Stimulated activated memory B cell treated with anti-CD40 and anti-IgM and Interleukin-4, amounts not matched to agents 10 μg/mL and 1 μg/mL and 100 μg/mL, for 72 hours (primary cell): ENCODE results near the gene CCNG1.
"Not testable (repeated sequence)": the region's sequence is repeated elsewhere in the genome, so short reads cannot be mapped to it uniquely, and the experiment has no call there.

ENCODE experiments used
- ATAC-seq: fragments of 150-1000 bp; cut with Tn5 transposase; 2 replicates; pipeline ENCODE4 v1.10.0; 2021
- H3K27ac Mint-ChIP-seq: one replicate; pipeline ENCODE4 v1.8.0; 2022; ENCODE audit warnings: mild to moderate bottlenecking, mixed read lengths
- H3K27me3 Mint-ChIP-seq: one replicate; pipeline ENCODE4 v1.8.0; 2022; ENCODE audit warnings: mixed read lengths
- H3K36me3 Mint-ChIP-seq: one replicate; pipeline ENCODE4 v1.8.0; 2022; ENCODE audit warnings: mixed read lengths
- H3K4me1 Mint-ChIP-seq: one replicate; pipeline ENCODE4 v1.8.0; 2022; ENCODE audit warnings: mixed read lengths
- H3K4me3 Mint-ChIP-seq: one replicate; pipeline ENCODE4 v1.8.0; 2022; ENCODE audit warnings: mild to moderate bottlenecking, moderate library complexity, mixed read lengths
- H3K9me3 Mint-ChIP-seq: one replicate; pipeline ENCODE4 v1.8.0; 2022; ENCODE audit warnings: mixed read lengths

The CCNG1 gene, protein sequence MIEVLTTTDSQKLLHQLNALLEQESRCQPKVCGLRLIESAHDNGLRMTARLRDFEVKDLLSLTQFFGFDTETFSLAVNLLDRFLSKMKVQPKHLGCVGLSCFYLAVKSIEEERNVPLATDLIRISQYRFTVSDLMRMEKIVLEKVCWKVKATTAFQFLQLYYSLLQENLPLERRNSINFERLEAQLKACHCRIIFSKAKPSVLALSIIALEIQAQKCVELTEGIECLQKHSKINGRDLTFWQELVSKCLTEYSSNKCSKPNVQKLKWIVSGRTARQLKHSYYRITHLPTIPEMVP

DNA sequence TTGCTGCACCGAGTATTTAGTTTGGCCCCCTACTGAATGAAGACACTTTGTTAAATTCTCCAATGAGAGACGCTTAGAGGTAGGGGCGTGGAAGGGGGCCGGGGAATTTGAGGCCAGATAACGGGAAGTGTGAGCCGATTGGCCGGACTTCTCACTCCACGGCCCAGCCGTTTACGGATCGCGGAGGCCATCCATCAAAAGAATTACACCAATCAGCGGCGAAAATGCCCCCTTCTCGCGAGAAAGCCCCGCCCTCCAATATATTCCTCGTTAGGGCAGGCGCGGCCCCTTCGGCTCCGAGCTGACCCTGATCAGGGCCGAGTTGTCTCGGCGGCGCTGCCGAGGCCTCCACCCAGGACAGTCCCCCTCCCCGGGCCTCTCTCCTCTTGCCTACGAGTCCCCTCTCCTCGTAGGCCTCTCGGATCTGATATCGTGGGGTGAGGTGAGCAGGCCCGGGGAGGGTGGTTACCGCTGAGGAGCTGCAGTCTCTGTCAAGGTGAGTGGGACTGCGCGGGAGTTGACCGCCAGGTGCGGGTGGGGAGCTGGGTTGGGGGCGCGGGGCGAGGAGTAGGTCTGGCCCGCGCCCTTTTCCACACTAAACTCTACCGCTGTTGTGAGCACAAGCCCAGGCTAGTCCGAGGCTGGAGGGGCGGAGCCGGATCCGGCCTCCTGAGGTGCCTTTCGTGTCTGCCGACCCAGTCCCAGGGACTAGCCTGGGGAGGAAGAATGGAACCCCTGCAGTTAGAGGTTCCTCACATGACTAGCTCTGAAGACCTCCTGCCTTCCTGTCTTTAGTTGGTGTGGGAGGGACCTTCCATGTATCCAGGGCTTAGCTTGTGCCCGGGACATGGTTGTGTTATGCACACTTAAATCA lies at the start of gene CCNG1:
TSS of gene CCNG1 (plus strand) at position 287 of the 874 bp plus-strand sequence. CDS start 1,662 bp downstream, outside the sequence.
- Mint-ChIP-seq H3K9me3 (no peaks in the 10 kb centered on the region), H3K27me3 (no peaks in the 10 kb centered on the region), H3K4me1 (peaks cover 26% of the 10 kb centered on the region), H3K36me3 (peaks cover 5% of the 10 kb centered on the region), H3K4me3 (peak within 1 kb of the TSS; percentile 85), H3K27ac (peak within 1 kb of the TSS; percentile 83)
- ATAC-seq = peak; percentile 98

DNA sequence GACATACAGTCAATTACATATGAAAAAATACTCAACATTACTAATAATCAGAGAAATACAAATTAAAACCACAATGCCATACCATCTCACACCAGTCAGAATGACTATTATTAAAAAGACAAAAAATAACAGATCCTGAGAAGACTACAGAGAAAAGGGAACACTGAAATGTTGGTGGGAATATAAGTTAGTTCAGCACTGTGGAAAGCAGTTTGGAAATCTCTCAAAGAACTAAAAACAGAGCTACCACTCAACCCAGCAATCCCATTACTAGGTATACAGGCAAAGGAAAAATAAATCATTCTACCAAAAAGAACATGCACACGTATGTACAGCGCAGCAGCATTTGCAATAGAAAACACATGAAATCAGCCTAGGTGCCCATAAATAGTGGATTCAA lies 41.6 kb upstream of the CCNG1 start:
- H3K4me3 Mint-ChIP-seq = no peak overlapping the region
- peaks cover 65% of the 10 kb centered on the region for H3K27me3 Mint-ChIP-seq
- ATAC-seq = no peak
- peaks cover 11% of the 10 kb centered on the region for H3K9me3 Mint-ChIP-seq
- no peak overlapping the region for H3K27ac Mint-ChIP-seq
- no peaks in the 10 kb centered on the region for H3K36me3 Mint-ChIP-seq
- H3K4me1 Mint-ChIP-seq = no peaks in the 10 kb centered on the region

DNA sequence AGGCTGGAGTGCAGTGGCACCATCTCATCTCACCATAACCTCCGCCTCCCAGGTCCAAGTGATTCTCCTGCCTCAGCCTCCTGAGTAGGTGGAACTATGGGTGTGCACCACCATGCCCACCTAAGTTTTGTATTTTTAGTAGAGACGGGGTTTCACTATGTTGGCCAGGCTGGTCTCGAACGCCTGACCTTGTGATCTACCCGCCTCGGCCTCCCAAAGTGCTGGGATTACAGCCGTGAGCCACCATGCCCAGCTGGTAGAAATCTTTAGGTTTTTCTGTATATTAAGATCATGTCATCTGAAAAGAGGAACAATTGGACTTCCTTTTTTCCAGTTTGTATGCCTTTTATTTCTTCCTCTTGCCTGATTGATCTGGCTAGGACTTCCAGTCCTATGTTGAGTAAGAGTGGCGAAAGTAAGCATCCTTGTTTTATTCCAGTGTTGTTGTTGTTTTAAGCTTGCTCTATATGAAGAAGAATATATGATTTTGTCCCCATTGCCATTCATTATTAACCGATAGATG lies 40.5 kb upstream of the CCNG1 start:
- peaks cover 63% of the 10 kb centered on the region for H3K27me3 Mint-ChIP-seq
- not testable (repeated sequence) for H3K9me3 Mint-ChIP-seq, ATAC-seq, H3K4me3 Mint-ChIP-seq, H3K4me1 Mint-ChIP-seq, H3K36me3 Mint-ChIP-seq, H3K27ac Mint-ChIP-seq

DNA sequence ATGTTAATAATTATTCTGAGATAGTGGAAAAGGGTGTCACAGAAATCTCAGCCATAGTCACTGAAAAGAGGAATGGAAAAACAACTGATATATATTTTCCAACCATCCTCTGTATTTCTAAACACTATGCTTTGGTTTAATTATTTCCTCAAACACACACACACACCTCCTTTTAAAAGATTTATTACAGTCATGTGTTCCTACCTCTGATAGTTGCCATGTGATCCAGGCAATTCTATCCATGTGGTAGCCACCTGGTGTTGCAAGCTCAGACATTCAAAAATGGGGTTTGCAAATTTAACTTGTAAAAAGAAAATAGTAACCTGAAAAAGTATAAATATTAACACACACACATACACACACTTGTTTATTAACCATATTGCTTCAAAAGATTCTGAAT lies 40.0 kb upstream of the CCNG1 start:
- H3K27me3 Mint-ChIP-seq = peaks cover 59% of the 10 kb centered on the region
- peaks cover 9% of the 10 kb centered on the region for H3K9me3 Mint-ChIP-seq
- H3K4me1 Mint-ChIP-seq = no peaks in the 10 kb centered on the region
- no peaks in the 10 kb centered on the region for H3K36me3 Mint-ChIP-seq
- no peak for ATAC-seq
- H3K27ac Mint-ChIP-seq = no peak overlapping the region
- no peak overlapping the region for H3K4me3 Mint-ChIP-seq

DNA sequence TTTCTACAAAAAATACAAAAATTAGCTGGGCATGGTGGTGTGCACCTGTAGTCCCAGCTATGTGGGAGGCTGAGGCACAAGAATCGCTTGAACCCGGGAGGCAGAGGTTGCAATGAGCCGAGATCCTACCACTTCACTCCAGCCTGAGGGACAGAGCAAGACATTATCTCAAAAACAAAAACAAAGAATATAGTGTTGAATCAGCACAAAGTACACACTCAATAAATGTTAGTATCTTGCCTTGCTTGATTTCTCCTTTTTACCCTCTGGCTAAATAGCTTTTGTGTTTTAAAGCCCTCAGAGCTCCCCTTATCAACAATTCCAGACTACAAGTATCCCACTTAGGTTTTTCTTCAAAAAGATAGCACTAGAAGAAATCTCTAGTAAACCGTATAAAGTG lies 37.5 kb upstream of the CCNG1 start:
- Mint-ChIP-seq H3K9me3 (no peaks in the 10 kb centered on the region), H3K4me1 (no peaks in the 10 kb centered on the region), H3K4me3 (no peak overlapping the region), H3K27me3 (peaks cover 35% of the 10 kb centered on the region), H3K36me3 (no peaks in the 10 kb centered on the region), H3K27ac (no peak overlapping the region)
- no peak for ATAC-seq

DNA sequence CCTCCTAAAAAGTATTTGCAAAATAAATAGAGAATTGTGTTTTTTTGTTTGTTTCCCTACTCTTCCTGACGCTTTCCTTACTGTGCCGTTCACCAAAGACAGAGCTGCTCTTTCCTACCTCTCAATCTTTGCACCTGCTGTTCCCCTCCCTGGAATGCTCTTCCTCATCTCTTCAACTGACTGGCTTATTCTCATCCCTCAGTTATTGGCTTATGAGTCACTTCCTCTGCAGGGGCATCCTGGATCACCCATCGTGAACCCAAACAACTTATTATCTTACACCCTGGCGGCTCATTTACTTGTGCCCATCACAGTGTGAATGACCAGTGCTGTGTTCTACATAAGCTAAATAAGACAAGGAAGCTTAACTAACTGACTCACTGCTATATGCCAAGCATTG lies 36.1 kb upstream of the CCNG1 start:
- H3K27me3 Mint-ChIP-seq = peaks cover 26% of the 10 kb centered on the region

DNA sequence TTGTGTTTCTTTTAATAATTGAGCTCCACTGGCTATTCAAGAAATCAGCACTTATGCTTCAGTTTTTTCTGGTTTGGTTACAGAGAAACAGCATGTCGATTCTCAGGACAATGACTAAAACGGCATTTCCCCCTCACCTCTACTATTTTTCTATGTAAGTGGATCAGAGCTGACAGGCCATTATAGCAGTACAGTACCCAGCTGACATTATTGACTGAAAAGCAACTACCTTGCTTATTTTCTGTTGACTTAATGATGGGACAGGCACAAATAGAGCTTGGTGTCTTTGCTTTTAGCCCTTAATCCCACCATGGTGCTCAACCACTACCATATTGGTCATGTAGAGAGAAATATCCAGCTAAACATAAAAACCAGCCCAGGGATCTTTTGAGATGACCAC lies 35.4 kb upstream of the CCNG1 start:
- Mint-ChIP-seq H3K4me3 (no peak overlapping the region), H3K36me3 (no peaks in the 10 kb centered on the region), H3K4me1 (no peaks in the 10 kb centered on the region), H3K27ac (no peak overlapping the region), H3K27me3 (peaks cover 26% of the 10 kb centered on the region), H3K9me3 (no peaks in the 10 kb centered on the region)
- ATAC-seq = no peak

More for the DNA sequence above, 36.1 kb upstream of the CCNG1 start:
- Mint-ChIP-seq H3K9me3 (no peaks in the 10 kb centered on the region), H3K4me3 (no peak overlapping the region), H3K36me3 (no peaks in the 10 kb centered on the region), H3K27ac (no peak overlapping the region), H3K4me1 (no peaks in the 10 kb centered on the region)
- ATAC-seq = no peak

DNA sequence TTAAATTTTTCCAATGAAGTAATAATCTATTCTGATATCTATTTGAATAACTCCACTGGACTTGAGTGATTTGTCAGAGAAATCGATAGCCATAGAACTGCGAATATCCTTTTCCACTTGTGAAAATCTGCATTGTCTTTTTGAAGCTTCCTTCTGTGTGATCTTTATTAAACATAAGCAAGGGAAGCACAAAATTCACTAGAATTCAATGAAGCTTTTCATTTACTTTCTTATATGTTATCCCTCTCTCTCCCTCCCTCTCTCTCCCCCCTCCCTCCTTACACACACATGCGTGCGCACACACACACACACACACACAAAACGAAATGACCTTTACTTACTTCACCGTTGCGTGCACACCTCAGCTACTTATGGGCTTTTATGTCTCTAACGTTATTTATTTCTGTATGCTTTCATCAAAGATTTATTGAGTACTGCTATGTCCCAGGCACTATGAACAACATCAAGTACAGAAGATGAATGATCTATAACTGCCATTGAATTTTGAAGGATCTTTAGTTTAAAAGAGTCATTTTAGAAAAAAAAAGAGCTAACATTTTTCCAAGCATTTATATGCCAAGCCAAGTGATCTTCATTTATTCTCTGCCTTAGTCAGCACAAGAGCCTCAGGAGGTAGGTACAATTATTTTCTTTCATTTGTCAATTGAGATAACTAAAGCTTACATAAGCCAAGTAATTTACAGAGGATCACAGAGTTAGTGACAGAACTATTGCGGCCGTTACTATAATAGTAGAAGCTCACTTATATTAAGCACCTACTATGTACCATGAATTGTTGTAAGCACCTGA lies 32.8 kb upstream of the CCNG1 start:
- H3K4me3 Mint-ChIP-seq = no peak overlapping the region
- H3K4me1 Mint-ChIP-seq = no peaks in the 10 kb centered on the region
- H3K27me3 Mint-ChIP-seq = peaks cover 15% of the 10 kb centered on the region
- H3K27ac Mint-ChIP-seq = no peak overlapping the region
- no peaks in the 10 kb centered on the region for H3K9me3 Mint-ChIP-seq
- ATAC-seq = no peak
- no peaks in the 10 kb centered on the region for H3K36me3 Mint-ChIP-seq

DNA sequence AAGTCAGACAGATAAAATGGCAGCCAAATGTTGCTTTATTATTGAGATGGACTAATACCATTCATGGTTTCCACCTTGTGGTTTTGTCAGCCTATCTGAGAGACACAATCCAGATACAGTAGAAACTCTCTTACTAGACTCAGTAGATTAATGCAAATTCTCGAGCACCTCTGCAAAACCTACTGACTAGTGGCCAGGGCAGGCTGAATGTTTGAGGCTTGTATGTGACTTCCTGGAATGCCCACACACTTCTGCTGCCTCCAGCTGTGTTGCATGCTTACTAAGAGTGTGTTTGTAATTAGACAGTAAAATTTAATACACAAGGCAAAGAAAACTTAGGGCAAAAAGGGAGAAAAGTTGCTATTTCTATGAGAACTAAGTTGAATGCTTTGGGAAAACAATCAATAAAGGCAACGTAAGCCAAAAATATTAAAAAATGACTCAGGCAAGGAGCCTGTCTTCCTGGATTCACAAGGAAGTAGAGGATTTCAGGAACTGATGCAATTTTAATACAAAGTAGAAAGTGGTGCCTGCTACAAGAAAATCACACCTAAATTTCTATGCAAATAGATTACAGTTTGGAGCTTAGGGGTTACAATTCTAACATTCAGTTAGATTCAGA lies 30.2 kb upstream of the CCNG1 start:
- peaks cover 4% of the 10 kb centered on the region for H3K27me3 Mint-ChIP-seq
- no peak overlapping the region for H3K4me3 Mint-ChIP-seq
- ATAC-seq = peak; percentile 37
- no peaks in the 10 kb centered on the region for H3K9me3 Mint-ChIP-seq
- no peaks in the 10 kb centered on the region for H3K4me1 Mint-ChIP-seq
- no peak overlapping the region for H3K27ac Mint-ChIP-seq
- no peaks in the 10 kb centered on the region for H3K36me3 Mint-ChIP-seq

DNA sequence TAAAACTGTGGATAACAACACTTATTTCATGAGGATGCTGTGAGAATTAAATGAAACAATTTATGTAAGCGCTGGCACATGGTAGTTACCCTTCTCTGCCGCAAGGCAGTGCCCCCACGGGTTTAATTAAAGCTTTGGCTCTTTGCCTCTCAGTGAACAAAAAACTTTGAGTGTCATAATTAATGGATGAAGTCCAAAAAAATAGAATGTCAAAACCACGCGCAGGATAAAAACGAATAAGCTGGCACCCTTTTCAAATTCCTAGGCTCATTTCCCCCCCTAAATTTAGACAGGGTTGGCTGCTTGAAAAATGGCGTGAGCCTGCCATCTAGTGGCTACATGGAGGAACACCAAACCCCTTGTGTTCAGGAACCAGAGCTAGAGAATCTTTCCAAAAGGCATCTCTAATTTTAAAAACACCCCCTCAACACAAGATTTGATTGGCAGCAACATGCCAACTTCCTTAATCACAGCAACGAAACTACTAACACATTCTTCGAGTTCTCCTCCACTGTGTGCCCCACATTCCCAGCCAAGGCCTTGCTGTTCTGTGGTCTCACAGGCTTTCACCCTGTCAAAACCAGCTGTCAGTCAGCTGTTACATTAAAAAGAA lies 29.0 kb upstream of the CCNG1 start:
- no peaks in the 10 kb centered on the region for H3K9me3 Mint-ChIP-seq
- no peak overlapping the region for H3K4me3 Mint-ChIP-seq
- no peak overlapping the region for H3K27ac Mint-ChIP-seq
- H3K36me3 Mint-ChIP-seq = no peaks in the 10 kb centered on the region
- no peaks in the 10 kb centered on the region for H3K4me1 Mint-ChIP-seq
- H3K27me3 Mint-ChIP-seq = peaks cover 16% of the 10 kb centered on the region
- peak; percentile 79 for ATAC-seq

DNA sequence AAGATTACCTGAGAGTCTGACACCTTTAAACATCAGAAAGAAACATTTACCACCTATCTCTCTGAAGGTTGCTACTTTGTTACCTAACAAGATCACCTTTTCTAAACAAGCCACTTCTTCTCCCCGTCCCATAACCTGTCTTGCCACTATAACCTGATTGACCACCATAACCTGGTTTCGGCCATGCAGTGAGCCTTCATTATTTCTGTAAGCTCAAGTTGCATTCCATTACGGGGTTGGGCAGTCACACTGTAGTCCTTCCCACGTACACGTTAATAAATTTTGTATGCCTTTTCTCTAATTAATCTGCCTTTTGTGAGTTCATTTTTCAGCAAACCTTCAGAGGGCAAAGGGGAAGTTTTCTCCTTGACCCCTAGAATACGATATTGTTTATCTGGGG lies 28.0 kb upstream of the CCNG1 start:
- Mint-ChIP-seq H3K36me3 (no peaks in the 10 kb centered on the region), H3K27ac (no peak overlapping the region)
- no peak for ATAC-seq

DNA sequence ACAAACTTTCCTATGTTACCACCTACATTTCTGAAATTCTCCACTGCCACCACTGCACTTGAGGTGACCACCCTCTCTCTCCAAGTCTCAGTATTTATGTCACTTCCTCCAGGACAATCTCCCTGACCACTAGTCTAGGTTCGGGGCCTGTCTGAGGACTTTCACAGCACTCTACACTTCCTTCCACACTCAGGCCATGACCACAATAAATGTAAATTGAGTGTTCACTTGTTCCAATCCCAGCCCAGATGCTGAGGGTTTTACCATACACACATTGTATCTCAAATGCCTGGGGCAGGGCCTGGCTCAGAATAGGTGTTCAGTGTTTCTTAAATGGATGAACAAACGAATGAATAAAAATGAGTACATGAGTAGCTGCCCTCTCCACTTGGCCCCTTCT lies 26.9 kb upstream of the CCNG1 start:
- Mint-ChIP-seq H3K4me3 (no peak overlapping the region), H3K9me3 (no peaks in the 10 kb centered on the region), H3K27ac (no peak overlapping the region), H3K27me3 (peaks cover 37% of the 10 kb centered on the region), H3K4me1 (no peaks in the 10 kb centered on the region), H3K36me3 (no peaks in the 10 kb centered on the region)
- no peak for ATAC-seq

More for the DNA sequence above, 28.0 kb upstream of the CCNG1 start:
- Mint-ChIP-seq H3K4me1 (no peaks in the 10 kb centered on the region), H3K27me3 (peaks cover 26% of the 10 kb centered on the region), H3K4me3 (no peak overlapping the region), H3K9me3 (no peaks in the 10 kb centered on the region)

DNA sequence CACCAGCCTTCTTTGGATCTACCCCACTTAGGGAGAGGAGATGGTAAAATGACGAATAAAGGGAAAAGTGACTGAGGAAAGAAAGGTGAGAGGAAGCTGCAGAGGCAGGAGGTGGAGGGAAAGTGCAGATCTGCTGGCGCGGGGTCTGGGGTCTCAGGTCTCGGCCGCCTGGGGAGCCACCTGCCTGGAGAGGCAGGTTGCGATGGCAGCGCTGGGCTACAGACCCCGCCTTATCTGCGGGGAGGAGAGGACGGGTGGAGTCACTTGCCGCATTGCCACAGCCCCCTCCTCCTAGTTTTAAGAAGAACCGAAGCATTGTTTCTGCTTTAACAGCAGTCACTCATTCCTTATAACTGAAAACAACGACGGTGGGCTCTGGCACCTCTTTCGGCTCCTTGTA lies 21.7 kb upstream of the CCNG1 start:
- not testable (repeated sequence) for H3K36me3 Mint-ChIP-seq, H3K27ac Mint-ChIP-seq, ATAC-seq, H3K4me3 Mint-ChIP-seq, H3K9me3 Mint-ChIP-seq, H3K4me1 Mint-ChIP-seq
- H3K27me3 Mint-ChIP-seq = peaks cover 55% of the 10 kb centered on the region

DNA sequence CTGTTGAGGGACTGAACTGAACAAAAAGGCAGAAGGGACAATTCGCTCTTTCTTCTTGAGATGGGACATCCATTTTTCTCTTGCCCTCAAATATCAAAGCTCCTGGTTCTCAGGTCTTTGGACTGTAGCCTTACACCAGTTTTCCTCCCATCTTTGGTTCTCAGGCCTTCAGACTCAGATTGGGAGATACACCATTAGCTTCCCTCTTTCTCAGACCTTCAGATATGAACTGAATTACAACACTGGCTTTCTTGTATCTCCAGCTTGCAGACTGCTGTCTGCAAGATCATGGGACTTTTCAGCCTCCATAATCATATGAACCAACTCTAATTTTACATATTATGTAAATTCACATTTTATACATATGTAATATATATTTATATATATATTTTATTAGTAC lies 12.6 kb upstream of the CCNG1 start:
- H3K9me3 Mint-ChIP-seq = no peaks in the 10 kb centered on the region
- no peak for ATAC-seq
- peaks cover 9% of the 10 kb centered on the region for H3K27me3 Mint-ChIP-seq
- no peak overlapping the region for H3K27ac Mint-ChIP-seq
- H3K4me1 Mint-ChIP-seq = peaks cover 9% of the 10 kb centered on the region
- H3K4me3 Mint-ChIP-seq = no peak overlapping the region
- no peaks in the 10 kb centered on the region for H3K36me3 Mint-ChIP-seq
